ENCODE data around the gene CSRP1.

Gene CSRP1

DNA sequence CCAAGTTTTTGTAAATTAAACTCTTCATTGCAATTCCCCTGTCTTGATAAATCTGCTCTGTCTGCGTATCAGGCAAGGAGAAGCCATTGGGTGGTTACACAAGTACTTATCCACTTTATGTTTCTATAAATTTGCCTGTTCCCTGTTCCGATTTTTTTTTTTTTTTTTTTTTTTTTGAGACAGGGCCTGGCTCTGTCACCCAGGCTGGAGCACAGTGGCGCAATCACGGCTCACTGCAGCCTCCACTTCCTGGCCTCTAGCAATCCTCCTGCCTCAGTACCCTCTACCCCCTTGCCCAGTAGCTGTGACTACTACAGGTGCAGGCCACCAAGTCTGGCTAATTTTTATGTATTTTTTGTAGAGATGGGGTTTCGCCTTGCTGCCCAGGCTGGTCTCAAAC is 11.1 kb upstream of the CSRP1 start:
- DNase-seq (ENCODE audit: low read depth in 2 of 2) = no peak
- H3K4me3 ChIP-seq (replicated peaks in 1 of 2; ENCODE audit: low read depth in 2 of 2, low read length in 2 of 2) = no peak overlapping the region
- no peak for TF ChIP-seq CTCF (IDR thresholded peaks at IDR 0.05; ENCODE audit: low read depth, low read length)

DNA sequence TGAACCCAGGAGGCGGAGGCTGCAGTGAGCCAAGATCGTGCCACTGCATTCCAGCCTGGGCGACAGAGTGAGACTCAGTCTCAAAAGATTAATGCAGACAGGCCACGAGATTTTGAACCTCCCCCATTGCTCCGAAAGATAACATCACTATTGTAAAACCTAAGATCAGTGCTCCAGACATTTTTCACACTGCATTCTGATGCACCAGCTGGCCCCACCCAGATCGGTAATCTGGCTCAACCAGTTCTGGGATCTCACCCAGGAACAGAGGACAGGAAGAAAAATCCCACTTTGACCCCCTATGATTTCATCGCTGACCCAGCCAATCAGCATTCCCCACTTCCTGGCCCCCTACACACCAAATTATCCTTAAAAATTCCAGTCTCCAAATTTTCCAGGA is 10.7 kb upstream of the CSRP1 start:
- no peak for DNase-seq (ENCODE audit: low read depth in 2 of 2)
- no peak overlapping the region for H3K4me3 ChIP-seq (replicated peaks in 1 of 2; ENCODE audit: low read depth in 2 of 2, low read length in 2 of 2)
- no peak for TF ChIP-seq CTCF (IDR thresholded peaks at IDR 0.05; ENCODE audit: low read depth, low read length)

DNA sequence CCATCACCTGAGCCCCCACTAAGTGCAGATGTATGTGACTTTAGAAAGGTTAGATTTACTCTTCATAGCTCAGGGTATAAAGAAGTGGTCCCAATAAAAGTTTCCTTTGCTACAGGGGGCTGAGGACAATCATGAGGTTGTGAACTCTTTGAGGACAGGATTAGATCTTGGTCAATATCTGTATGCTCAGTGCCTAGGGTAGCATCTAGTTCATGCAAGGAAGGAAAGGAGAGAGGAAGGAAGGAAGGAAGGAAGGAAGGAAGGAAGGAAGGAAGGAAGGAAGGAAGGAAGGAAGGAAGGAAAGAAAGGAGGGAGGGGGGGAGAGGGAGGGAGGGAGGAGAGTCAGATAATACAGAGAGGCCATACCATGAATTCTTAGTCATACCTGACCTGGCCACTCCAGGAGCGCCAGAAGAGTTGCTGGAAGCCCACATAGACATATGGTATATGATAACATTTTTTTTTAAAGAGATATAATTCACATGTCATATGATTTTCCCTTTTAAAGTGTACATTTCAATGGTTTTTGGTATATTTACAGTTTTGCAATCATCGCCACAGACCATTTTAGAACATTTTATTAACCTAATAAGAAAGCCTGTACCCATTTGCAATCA is 9.7 kb upstream of the CSRP1 start:
- no peak for DNase-seq (ENCODE audit: low read depth in 2 of 2)
- no peak for TF ChIP-seq CTCF (IDR thresholded peaks at IDR 0.05; ENCODE audit: low read depth, low read length)
- H3K4me3 ChIP-seq (replicated peaks in 1 of 2; ENCODE audit: low read depth in 2 of 2, low read length in 2 of 2) = no peak overlapping the region

DNA sequence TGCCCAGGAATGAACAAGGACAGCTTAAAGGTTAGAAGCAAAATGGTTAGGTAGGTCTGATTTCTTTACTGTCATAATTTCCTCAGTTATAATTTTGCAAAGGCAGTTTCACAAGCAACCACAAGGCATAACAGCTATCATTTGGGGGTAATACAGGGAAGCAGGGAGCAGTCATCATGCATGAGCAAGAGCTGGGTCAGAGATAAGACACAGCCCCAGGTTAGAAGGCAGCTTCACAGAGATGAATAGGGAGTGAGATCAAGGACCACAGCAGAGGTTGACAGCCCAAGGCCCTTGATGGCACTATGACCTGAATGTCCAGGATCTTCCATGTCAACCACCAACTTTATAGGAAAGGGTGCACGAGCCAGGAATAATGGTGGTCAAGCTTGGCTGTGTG is 9.0 kb upstream of the CSRP1 start:
- H3K4me3 ChIP-seq (replicated peaks in 1 of 2; ENCODE audit: low read depth in 2 of 2, low read length in 2 of 2) = no peak overlapping the region
- TF ChIP-seq CTCF (IDR thresholded peaks at IDR 0.05; ENCODE audit: low read depth, low read length) = no peak
- no peak for DNase-seq (ENCODE audit: low read depth in 2 of 2)

DNA sequence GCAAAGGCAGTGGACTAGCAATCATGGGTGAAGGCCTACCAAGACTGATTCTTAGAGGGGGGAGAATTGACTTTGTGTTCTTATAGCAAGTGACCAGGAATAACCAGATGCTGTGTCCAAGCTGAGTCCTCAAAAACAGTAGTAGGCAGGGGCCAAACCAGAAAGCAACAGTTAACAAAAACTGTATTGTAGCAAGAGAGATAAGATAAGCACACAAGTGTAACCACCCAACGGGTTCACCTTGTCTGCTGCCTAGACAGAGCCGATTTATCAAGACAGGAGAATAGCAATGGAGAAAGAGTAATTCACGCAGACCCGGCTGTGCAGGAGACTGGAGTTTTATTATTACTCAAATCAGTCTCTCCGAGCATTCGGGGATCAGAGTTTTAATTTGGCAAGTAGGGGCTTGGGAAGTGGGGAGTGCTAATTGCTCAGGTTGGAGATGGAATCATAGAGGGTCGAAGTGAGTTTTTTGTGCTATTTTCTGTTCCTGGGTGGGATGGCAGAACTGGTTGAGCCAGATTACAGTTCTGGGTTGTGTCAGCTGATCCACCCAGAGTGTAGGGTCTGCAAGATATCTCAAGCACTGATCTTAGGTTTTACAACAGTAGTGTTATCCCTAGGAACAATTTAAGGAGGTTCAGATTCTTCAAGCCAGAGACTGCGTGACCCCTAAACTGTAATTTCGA is 8.3 kb upstream of the CSRP1 start:
- DNase-seq (ENCODE audit: low read depth in 2 of 2) = no peak
- no peak overlapping the region for H3K4me3 ChIP-seq (replicated peaks in 1 of 2; ENCODE audit: low read depth in 2 of 2, low read length in 2 of 2)
- TF ChIP-seq CTCF (IDR thresholded peaks at IDR 0.05; ENCODE audit: low read depth, low read length) = no peak

DNA sequence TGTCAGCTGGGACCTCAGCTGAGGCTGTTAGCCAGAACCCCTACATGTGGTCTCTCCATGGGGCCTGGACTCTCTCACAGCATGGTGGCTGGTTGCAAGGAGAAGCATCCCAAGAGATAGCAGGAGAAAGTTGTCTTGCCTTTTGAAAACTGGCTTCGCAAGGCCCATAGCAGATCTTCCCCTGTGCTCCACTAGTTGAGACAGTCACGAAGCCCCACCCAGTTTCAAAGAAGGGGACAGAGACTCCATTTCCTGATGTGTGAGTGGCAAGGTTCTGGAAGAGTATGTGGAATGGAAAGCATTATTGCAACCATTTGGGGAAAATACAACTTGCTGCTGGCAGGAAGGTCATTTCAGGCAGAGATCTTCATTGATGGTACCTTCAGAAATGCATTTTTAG is 7.5 kb upstream of the CSRP1 start:
- DNase-seq (ENCODE audit: low read depth in 2 of 2) = no peak
- H3K4me3 ChIP-seq (replicated peaks in 1 of 2; ENCODE audit: low read depth in 2 of 2, low read length in 2 of 2) = no peak overlapping the region
- TF ChIP-seq CTCF (IDR thresholded peaks at IDR 0.05; ENCODE audit: low read depth, low read length) = no peak
